HEK293T (cell line): ENCODE results near the gene CLDN15.

Source experiments
- CTCF ChIA-PET: fragments of 350-600 bp; formaldehyde crosslinking; extraction: SDS; loops from one replicate; lab custom pipeline; 2021; ENCODE audit warnings: antibody characterized with exemption, inconsistent platforms; lab: Yijun Ruan, JAX
- POLR2A ChIA-PET: fragments of 350-600 bp; formaldehyde crosslinking; extraction: SDS; loops from one replicate; lab custom pipeline; 2020; ENCODE audit warnings: antibody characterized with exemption, inconsistent platforms; lab: Yijun Ruan, JAX
- DNase-seq: peaks from one replicate; pipeline ENCODE4 v3.0.0; 2012; ENCODE audit warnings: mixed read lengths; ENCODE audit errors: extremely low spot score
- ARNT ChIP-seq: fragments of 450-650 bp; IDR thresholded peaks from 2 replicates; pipeline ENCODE4 v1.6.1; 2017; ENCODE audit warnings: mild to moderate bottlenecking
- BHLHE40 ChIP-seq: fragments of 450-650 bp; IDR thresholded peaks from 2 replicates; pipeline ENCODE4 v1.6.1; 2016; ENCODE audit warnings: mild to moderate bottlenecking, moderate library complexity, borderline replicate concordance
- CTBP1 ChIP-seq: fragments of 450-650 bp; IDR thresholded peaks from 2 replicates; pipeline ENCODE4 v1.6.1; 2016; ENCODE audit warnings: borderline replicate concordance
- ELF4 ChIP-seq: fragments of 450-650 bp; IDR thresholded peaks from 2 replicates; pipeline ENCODE4 v1.6.1; 2017; ENCODE audit warnings: antibody characterized with exemption
- FOXA1 ChIP-seq: fragments of 450-650 bp; IDR thresholded peaks from 2 replicates; pipeline ENCODE4 v1.6.1; 2016; ENCODE audit warnings: mild to moderate bottlenecking
- FOXK2 ChIP-seq: fragments of 450-650 bp; IDR thresholded peaks from 2 replicates; pipeline ENCODE4 v1.6.1; 2016; ENCODE audit warnings: mild to moderate bottlenecking
- FOXM1 ChIP-seq: fragments of 450-650 bp; IDR thresholded peaks from 2 replicates; pipeline ENCODE4 v1.6.1; 2017; ENCODE audit warnings: mild to moderate bottlenecking, borderline replicate concordance
- HDGF ChIP-seq: fragments of 450-650 bp; IDR thresholded peaks from 2 replicates; pipeline ENCODE4 v1.6.1; 2017; ENCODE audit warnings: antibody characterized with exemption, borderline replicate concordance
- L3MBTL2 ChIP-seq: fragments of 450-650 bp; conservative IDR thresholded peaks from 2 replicates; pipeline ENCODE4 v1.6.1; 2016; ENCODE audit warnings: mild to moderate bottlenecking
- LEF1 ChIP-seq: fragments of 450-650 bp; IDR thresholded peaks from 2 replicates; pipeline ENCODE4 v1.6.1; 2017; ENCODE audit warnings: mild to moderate bottlenecking, borderline replicate concordance
- NFRKB ChIP-seq: fragments of 450-650 bp; IDR thresholded peaks from 2 replicates; pipeline ENCODE4 v1.6.1; 2016; ENCODE audit warnings: mild to moderate bottlenecking, moderate library complexity
- SP1 ChIP-seq: fragments of 450-650 bp; IDR thresholded peaks from 2 replicates; pipeline ENCODE4 v1.6.1; 2017
- TARDBP ChIP-seq: fragments of 450-650 bp; IDR thresholded peaks from 2 replicates; pipeline ENCODE4 v1.6.1; 2016
- ZNF384 ChIP-seq: fragments of 450-650 bp; IDR thresholded peaks from 2 replicates; pipeline ENCODE4 v1.6.1; 2016
- TF ChIP-seq, protein P1 (sequence below): fragments of 450-650 bp; IDR thresholded peaks from 2 replicates; pipeline ENCODE4 v1.6.1; 2016

Gene CLDN15

DNA sequence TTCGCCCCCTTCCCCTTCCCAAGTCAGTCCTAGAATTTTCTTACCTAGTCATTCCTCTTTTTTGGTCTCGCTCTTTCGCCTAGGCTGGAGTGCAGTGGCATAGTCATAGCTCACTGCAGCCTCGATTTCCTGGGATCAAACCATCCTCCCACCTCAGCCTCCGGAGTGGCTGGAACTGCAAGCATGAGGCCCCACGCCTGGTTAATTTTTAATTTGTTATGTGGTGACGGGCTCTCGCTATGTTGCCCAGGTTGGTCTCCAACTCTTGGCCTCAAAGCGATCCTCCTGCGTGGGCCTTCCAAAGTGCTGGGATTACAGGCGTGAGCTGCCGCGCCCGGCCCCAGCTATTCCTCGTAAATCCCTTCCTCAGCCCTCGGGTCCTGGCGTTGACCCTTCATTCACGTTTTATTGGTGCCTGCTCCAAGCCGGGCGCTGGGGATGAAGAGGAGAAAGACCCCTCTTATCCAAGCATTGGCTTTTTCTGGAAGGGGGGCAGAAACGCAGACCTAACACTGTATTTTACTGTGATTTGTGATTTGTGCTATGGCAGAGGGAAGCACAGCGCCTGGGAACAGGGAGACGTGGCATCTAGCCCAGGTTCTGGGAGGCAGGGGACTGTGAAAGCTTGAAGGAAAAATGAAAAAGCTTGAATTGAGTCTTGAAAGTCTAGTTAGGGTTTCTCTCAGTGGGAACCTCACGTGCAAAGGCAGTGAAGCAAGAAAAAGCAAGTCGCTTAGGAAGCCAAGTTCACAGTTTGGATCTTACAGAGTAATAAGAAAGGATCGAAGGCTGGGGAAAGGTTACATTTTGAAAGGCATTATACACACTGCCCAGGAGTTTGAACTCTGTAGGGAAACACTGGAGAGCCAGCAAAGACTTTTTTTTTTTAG is 19.1 kb downstream of the CLDN15 start:
- no peak for TF ChIP-seq FOXA1
- peak; percentile 54 for TF ChIP-seq L3MBTL2
- DNase-seq: no peak
- POLR2A ChIA-PET: interaction anchor here (0.8 to 5.3 kb wide), 20 partner anchors 8 to 344 kb away, joined by 3 to 38 read pairs (median 4); partner anchors contain the start of genes CLDN15, FIS1, MOGAT3 and SRRT
- CTCF ChIA-PET: interaction anchor here (0.7 to 2.4 kb wide), 7 partner anchors 17 to 81 kb away, joined by 3 to 7 read pairs (median 4); no protein-coding TSS in a partner anchor

DNA sequence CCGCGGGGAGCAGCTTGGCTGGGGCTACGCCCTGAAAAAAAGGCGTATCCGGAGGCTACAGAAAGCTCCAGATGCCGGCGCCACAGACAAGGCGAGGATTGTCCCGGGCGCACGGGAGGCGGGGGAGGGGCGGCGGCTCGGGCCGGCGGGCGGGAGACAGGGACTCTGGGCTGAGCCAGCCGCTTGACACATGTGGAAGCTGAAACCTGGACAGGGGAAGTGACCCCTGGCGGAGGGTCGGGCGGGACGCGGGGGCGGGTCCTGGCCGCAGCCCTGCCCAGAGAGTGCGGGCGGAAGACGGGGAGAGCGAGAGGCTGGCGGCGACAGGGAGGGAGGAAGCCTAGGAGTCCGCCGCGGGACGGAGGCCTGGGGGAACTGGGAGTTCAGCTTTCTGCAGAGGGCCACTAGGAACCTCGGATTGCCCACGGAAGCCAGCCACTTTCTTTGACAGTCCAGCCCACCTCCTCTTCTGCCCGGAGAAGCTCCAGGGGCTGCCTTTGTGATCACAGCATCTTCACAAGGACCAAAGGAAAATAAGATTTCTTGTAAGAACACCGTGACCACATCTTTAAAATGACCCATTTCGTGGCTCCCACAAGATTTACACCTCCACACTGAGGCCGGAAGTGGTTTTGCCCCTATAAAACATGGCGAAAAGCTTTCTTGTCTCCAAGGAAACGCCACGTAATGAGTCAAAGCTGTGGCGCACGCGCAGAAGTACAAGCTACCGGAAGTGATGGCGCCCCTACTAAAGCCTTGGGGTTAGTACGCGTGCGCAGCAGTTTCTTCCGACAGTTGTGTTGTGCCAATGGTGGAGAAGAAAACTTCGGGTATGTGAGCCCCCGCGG is 20.0 kb downstream of the CLDN15 start, which contains the start of the genes PLOD3 and ZNHIT1:
PLOD3 (minus strand) TSS at position 194 of the 848 bp plus-strand sequence. CDS start 307 bp downstream, outside the sequence.
ZNHIT1 (plus strand) TSS at position 778 of the 848 bp plus-strand sequence; CDS start at position 809, 31 bp downstream.
- CTCF ChIA-PET: interaction anchor here (0.7 to 2.4 kb wide), 8 partner anchors 17 to 80 kb away, joined by 3 to 7 read pairs (median 4); no protein-coding TSS in a partner anchor
- POLR2A ChIA-PET: interaction anchor here (0.8 to 5.3 kb wide), 20 partner anchors 9 to 343 kb away, joined by 3 to 38 read pairs (median 4); partner anchors contain the start of genes CLDN15, FIS1, MOGAT3 and SRRT

DNA sequence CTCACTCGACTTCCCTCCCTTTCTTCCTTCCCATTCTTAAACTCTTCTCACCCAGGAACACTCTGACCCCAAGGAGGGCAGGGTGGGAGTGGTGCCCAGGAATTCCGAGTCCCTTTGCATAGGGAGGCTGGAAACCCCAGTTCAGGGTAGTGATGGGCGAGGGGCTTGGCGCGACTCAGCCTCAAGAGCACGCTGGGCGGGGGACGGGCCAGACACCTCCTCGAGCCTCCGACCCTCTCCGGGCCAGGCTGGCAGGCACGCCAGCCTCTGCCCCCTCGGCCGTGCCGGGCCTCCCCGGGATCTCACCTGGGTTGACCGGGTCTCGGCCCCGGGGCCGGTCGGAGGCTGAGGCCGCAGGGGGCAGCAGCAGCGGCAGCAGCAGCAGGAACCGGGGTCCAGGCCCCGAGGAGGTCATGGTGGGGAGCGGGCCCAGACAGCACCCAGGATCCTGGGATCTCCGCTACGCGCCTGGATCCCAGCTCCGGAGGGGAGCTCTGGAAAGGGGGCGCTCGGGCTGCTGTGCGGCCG is 20.7 kb downstream of the CLDN15 start:
- DNase-seq: no peak
- no peak for TF ChIP-seq CTBP1
- no peak for TF ChIP-seq FOXA1
- TF ChIP-seq L3MBTL2: peak; percentile 75
- TF ChIP-seq ARNT: no peak
- TF ChIP-seq FOXK2: no peak
- POLR2A ChIA-PET: interaction anchor here (1.2 to 5.3 kb wide), 12 partner anchors 10 to 342 kb away, joined by 3 to 38 read pairs (median 4); partner anchors contain the start of genes CLDN15, FIS1, MOGAT3 and SRRT
- CTCF ChIA-PET: interaction anchor here (0.7 to 2.4 kb wide), 4 partner anchors 24 to 73 kb away, joined by 3 to 7 read pairs (median 5); no protein-coding TSS in a partner anchor

More for the DNA sequence above, 20.0 kb downstream of the CLDN15 start, which contains the start of the genes PLOD3 and ZNHIT1:
- TF ChIP-seq ELF4: peak; percentile 33; the same call in 1 of the 2 replicates
- peak; percentile 81 for TF ChIP-seq ARNT
- TF ChIP-seq FOXA1: no peak
- DNase-seq: peak; percentile 98

DNA sequence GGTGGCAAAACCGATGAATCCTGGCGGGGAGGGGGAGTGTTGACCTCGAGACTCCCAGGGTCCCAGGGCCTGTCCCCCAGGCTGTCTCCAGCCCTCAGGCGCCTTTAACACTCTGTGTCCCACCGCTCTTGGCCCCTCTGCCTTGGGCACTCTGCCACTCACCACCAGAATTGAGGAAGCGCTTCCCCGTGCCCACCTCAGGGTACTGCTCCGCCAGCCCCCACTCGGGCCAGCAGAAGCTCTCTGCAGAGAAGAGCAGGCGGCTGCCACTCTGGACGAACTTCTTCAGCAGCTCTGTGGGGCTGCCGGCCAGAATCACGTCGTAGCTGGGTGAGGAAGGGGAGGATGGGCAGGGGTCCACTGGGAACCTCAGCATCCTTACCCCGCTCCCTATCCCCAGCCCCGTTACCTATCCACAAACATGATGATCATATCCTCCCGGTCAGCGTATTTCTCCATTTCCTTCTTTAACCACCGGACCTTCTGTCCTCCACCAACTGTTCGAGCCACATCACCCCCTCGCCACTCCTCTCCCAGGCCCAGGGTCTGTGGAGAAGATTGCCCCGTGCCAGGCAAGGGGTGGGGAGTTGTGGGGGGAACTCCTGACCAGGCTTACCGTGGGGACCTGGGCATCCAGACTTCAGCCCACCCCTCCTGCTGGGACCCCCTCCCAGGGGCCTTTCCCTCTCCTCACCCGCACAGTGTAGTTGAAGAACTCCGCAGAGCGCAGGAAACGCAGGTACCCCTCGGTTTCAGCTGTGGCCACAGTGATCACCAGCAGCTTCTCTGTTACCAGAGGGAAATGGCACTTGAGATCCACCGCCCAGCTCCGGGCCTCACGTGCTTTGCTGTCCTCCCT is 21.4 kb downstream of the CLDN15 start:
- POLR2A ChIA-PET: interaction anchor here (1.9 to 5.3 kb wide), 2 partner anchors 11 to 28 kb away, joined by 12 to 38 read pairs; partner anchors contain the start of gene FIS1
- no peak for TF ChIP-seq TARDBP
- no peak for DNase-seq
- CTCF ChIA-PET: interaction anchor here (2.4 kb wide), 1 partner anchor 27 kb away, joined by 7 read pairs; no protein-coding TSS in a partner anchor

DNA sequence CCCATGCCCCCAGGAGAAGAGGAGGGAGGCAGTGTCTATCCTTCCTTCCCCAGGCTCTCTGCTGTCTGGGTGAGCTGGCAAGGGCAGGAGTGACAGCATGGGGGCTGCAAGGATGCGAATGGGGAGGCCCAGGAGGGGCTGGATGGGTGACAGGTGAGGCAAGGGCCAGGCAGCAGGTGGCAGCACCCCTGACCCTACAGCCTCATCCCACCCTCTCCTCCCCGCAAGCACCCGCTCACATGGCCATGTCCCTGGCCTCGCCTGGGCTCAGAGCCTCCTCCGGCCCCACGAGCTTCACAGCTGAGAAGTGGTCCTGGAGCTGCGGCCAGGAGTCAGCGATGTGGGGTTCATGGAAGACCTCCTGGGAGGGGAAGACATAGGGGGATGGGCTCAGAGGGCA is 25.6 kb downstream of the CLDN15 start:
- ChIA-PET CTCF (no interaction called here), POLR2A (no interaction called here)
- TF ChIP-seq LEF1: no peak
- no peak for TF ChIP-seq TARDBP
- no peak for TF ChIP-seq FOXA1
- TF ChIP-seq, protein P1, sequence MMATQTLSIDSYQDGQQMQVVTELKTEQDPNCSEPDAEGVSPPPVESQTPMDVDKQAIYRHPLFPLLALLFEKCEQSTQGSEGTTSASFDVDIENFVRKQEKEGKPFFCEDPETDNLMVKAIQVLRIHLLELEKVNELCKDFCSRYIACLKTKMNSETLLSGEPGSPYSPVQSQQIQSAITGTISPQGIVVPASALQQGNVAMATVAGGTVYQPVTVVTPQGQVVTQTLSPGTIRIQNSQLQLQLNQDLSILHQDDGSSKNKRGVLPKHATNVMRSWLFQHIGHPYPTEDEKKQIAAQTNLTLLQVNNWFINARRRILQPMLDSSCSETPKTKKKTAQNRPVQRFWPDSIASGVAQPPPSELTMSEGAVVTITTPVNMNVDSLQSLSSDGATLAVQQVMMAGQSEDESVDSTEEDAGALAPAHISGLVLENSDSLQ: no peak
- no peak for TF ChIP-seq CTBP1
- no peak for TF ChIP-seq HDGF
- no peak for TF ChIP-seq ZNF384
- TF ChIP-seq FOXM1: no peak
- no peak for TF ChIP-seq NFRKB
- no peak for TF ChIP-seq ARNT
- TF ChIP-seq SP1: no peak
- TF ChIP-seq ELF4: no peak
- no peak for TF ChIP-seq FOXK2
- no peak for TF ChIP-seq BHLHE40
- DNase-seq: no peak

DNA sequence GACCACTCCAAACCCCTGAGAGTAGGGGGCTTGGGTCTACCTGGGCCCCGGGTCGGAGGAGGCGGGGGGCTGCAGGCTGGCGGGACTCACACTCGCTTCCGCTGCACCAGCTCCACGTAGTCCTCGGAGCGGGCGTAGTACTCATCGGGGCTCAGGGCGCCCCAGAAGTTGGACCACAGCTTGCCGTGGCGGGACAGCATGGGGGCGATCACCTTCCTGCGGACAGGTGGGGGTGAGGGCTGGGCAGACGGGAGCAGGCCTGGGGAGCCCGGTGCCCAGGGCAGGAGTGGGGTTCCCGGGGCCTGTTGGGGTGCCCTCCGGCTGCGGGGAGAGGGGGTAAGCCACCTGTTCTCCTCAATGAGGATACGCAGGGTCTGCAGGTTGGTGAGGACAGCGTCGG is 26.1 kb downstream of the CLDN15 start:
- POLR2A ChIA-PET: interaction anchor here (1.1 kb wide), 1 partner anchor 13 kb away, joined by 3 read pairs; no protein-coding TSS in a partner anchor
- DNase-seq: no peak
- TF ChIP-seq FOXM1 (no peak), FOXA1 (no peak), NFRKB (no peak), ELF4 (no peak), TARDBP (no peak), SP1 (no peak), HDGF (no peak), BHLHE40 (no peak), L3MBTL2 (no peak), FOXK2 (no peak), CTBP1 (no peak), LEF1 (no peak)
- CTCF ChIA-PET: no interaction called here
